Activated CD8-positive, alpha-beta memory T cell treated with anti-CD3 and anti-CD28 coated beads for 48 hours (primary cell): ENCODE data around the gene DSG4.
"Not testable (repeated sequence)": the region's sequence is repeated elsewhere in the genome, so short reads cannot be mapped to it uniquely, and the experiment has no call there.

Experiments used
- DNase-seq, 3 experiments: peaks; one replicate each; pipeline ENCODE4 v3.0.0-alpha.2; 2020; ENCODE audit warnings: low read depth in 2 of 3, low spot score in 2 of 3

The DSG4 gene, protein sequence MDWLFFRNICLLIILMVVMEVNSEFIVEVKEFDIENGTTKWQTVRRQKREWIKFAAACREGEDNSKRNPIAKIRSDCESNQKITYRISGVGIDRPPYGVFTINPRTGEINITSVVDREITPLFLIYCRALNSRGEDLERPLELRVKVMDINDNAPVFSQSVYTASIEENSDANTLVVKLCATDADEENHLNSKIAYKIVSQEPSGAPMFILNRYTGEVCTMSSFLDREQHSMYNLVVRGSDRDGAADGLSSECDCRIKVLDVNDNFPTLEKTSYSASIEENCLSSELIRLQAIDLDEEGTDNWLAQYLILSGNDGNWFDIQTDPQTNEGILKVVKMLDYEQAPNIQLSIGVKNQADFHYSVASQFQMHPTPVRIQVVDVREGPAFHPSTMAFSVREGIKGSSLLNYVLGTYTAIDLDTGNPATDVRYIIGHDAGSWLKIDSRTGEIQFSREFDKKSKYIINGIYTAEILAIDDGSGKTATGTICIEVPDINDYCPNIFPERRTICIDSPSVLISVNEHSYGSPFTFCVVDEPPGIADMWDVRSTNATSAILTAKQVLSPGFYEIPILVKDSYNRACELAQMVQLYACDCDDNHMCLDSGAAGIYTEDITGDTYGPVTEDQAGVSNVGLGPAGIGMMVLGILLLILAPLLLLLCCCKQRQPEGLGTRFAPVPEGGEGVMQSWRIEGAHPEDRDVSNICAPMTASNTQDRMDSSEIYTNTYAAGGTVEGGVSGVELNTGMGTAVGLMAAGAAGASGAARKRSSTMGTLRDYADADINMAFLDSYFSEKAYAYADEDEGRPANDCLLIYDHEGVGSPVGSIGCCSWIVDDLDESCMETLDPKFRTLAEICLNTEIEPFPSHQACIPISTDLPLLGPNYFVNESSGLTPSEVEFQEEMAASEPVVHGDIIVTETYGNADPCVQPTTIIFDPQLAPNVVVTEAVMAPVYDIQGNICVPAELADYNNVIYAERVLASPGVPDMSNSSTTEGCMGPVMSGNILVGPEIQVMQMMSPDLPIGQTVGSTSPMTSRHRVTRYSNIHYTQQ

DNA sequence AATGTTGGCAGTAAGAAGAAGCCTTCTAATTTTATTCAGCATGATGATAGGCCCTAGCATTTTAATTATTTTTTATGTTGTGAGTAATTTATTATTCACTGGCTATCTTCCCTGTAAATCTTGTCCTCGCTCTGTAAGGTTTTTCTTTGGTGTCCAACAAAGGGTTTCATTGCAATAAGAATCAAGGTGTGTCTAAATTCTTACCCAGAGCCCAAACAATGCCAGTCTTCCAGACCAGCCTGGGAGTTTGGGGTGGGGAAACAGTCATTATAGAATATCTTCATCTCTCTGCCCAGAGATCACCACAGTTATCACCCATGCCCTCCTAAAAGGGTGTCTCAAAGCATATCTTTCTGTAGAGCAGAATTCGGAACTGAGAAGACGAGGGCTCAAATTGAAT, at the start of gene DSG4:
DSG4 (plus strand) TSS at position 301 of the 400 bp plus-strand sequence. CDS start 135 bp downstream, outside the sequence.
- DNase-seq: no peak

GRCh38 chr18:31329787-31330438, 46.7 kb upstream of the DSG4 start:
- no peak for DNase-seq

DNA sequence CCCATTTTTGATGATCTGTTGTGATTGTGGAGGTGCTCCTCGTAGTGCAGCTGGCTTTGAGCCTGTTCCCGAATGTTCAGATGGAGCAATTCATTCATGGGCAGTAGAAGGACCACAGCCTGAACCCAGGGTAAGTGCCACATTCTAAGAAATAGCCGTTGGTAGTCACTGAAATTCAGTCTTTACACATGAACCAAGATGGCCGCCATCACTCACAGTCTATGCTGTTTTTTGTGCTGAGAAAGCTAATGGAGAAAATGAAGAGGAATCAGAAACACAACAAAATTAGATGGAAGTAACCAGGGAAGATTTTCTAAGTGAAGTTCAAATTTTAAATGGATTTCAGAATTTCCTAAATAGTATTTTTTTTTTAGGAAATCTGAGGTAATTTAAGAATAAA, 33.1 kb upstream of the DSG4 start:
- DNase-seq: no peak

DNA sequence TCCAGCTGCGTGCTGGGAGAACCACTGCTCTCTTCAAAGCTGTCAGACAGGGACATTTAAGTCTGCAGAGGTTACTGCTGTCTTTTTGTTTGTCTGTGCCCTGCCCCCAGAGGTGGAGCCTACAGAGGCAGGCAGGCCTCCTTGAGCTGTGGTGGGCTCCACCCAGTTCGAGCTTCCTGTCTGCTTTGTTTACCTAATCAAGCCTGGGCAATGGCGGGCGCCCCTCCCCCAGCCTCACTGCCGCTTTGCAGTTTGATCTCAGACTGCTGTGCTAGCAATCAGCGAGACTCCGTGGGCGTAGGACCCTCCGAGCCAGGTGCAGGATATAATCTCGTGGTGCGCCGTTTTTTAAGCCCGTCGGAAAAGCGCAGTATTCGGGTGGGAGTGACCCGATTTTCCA, 23.2 kb upstream of the DSG4 start:
- not testable (repeated sequence) for DNase-seq

- no peak for DNase-seq
Observed at GRCh38 chr18:31354990-31355389, 21.6 kb upstream of the DSG4 start.

- no peak for DNase-seq
Observed at GRCh38 chr18:31356025-31356424, 20.6 kb upstream of the DSG4 start.

GRCh38 chr18:31364190-31364589, 12.4 kb upstream of the DSG4 start:
- no peak for DNase-seq

DNA sequence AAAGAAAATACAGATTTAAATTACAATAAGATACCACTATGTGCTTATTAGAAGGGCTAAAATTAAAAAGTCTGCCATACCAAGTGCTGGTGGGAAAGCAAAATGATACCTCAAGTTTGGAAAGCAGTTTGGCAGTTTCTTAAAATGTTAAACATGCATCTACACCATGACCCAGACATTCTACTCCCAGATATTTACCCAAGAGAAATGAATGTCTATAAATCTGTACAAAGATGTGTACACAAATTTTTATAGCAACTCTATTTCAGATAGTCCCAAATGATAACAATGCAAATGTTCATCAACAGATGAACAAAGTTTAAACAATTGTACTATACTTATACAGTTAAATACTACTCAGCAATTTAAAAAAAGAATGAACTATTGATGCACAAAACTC, 7.1 kb upstream of the DSG4 start:
- no peak for DNase-seq

GRCh38 chr18:31371989-31372388, 4.6 kb upstream of the DSG4 start:
- no peak for DNase-seq

DNA sequence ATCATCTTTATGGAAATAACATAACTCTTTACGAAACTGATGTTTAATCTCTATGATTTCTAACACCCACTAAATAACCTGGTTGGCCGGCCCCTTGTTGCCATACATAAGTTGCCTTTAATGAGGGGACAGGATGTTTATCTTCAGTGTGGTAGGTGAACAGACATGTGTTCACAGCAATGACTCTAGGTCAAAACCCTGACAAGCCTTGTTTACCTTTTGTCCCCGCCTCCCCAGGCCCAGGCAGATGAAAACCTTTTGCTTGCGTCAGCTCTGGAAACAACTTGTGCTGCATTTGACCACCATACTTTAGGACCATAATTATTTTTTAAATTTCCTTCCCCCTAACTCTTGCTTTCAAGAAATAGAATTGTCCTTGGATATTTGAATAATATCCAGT, 2.9 kb upstream of the DSG4 start:
- no peak for DNase-seq

- no peak for DNase-seq
Observed at GRCh38 chr18:31380912-31381311, 4.3 kb downstream of the DSG4 start.

DNA sequence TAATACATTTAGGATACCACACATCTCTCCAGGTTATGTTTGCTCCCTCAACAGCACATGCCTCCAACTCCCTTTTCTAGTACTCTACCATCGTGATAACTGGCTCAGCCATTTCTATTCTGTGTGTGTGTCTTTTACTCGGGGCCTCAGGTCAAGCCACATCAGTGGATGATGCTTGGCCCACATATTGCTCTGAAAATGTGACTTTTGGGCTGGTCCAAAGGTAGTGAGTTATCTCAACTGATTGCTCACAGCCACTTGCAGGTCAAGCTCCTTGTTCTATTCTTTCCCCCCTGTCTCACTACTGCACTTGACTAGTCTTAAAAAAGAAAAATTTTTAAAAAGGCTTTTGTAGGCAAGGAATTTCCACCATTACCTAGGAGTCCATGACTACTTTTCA, 5.5 kb downstream of the DSG4 start:
- DNase-seq: no peak

GRCh38 chr18:31386741-31387140, 10.2 kb downstream of the DSG4 start:
- DNase-seq: no peak

DNA sequence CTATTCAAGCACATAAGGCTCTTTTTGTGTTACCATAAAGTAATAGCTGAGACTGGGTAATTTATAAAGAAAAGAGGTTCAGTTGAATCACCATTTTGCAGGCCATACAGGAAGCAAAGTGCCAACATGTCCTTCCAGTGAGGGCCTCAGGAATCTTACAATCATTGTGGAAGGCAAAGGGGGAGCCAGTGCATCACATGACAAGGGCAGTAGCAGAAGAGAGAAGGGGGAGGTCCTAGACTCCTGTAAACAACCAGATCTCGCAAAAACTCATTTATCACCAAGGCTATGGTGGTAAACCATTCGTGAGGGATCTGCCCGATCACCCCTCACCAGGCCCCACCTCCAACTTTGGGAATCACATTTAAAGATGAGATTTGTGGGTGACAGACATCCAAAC, 16.7 kb downstream of the DSG4 start:
- DNase-seq: no peak

DNA sequence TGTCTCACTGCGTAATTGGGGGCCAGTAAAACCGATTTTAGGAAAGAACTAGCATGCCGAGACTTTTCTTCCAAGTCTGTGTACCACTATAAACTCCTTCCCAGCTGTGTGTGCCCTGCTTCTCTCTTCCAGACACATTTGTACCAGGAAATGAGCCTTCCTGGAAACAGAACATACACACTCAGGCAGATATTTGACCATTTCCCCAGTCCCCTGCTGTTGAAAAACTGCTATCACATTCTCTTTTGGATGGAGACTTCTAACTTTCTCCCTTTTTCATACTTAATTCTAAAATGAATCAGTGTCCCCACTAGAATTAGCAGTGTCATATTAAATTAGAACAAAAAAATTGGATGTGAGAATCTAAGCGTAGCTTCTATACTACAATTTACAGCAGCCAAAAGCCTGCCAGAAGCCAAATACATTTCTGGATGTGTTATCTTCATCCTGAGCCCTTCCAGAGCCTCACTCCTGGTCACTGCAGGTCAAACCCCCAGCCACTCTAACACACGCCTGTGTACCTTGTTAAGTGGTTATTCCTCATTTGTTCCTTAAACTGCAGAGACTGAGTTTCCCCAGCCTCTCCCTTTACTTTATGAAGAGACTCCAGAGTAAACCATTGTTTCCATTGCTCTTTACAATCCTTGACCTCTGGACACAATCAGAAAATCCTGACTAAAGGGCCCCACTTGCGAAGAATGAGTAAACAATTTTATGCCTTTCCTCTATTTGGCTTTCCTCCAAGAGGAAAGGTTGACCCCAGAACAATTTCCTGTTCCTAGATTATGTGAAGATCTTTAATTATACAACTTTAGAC, 20.4 kb downstream of the DSG4 start:
- DNase-seq: no peak

GRCh38 chr18:31398191-31398590, 21.6 kb downstream of the DSG4 start:
- no peak for DNase-seq

DNA sequence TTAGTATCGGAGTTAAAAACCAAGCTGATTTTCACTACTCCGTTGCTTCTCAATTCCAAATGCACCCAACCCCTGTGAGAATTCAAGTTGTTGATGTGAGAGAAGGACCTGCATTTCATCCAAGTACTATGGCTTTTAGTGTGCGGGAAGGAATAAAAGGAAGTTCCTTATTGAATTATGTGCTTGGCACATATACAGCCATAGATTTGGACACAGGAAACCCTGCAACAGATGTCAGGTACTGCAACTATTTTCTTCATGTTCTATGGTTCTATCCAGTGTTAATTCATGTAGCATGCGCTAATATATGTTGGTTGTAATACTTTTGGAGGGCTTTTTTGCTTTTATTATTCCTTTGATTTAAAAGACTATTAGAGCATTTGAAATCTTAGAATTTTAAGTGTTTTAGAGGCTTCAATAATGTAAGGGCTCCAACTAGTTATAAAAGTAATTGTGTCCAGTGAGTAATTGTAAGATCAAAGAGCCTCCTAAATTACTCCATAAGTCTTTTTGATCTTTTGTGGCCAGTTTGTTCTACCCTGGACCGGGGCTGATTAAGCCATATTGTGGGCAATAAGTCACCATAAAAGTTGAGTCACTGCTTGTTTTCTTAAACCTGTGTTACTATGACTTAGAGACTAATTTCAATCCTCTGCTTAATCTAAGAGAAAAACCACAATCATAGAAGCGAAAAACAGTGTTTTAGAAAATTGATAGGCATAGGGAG, 22.9 kb downstream of the DSG4 start:
- DNase-seq: no peak

DNA sequence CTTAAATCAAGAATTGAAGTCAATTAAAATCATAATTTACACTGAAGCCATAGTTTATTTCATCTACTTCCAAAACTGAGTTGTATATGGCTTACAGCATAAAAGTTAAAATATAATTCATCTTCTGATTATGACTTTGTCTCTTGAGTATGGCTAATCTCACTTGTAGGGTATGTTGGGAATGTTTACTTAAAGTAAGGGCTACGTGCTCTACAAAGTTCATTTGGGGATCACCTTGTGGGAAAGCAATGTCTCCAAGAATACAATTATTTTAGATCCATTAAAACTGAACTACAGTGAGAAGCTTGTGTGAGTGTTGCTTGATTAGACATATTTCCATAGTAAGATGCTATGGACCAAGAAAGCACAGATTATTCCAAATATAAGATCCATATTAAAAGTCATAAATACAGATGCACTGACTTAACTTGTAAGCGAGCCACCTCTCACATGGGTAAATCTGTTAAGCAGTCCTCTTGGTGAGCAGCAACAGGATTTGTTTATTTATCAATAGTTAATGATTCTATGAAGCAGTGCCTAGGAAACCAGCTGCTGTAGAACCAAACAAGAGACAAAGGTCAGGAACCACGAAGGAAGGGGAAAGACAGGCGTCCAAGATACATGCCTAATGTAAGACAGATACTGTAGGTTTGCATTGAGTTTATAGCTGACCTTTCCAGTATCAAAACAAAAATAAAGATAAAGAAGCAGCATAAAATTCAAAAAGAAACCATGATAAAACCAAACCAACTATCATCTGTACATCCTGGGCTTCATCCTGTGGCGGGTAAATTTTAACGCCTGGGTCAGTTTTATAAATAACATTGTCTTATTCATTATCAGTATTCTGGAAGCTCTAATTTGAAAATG, 24.8 kb downstream of the DSG4 start:
- no peak for DNase-seq

DNA sequence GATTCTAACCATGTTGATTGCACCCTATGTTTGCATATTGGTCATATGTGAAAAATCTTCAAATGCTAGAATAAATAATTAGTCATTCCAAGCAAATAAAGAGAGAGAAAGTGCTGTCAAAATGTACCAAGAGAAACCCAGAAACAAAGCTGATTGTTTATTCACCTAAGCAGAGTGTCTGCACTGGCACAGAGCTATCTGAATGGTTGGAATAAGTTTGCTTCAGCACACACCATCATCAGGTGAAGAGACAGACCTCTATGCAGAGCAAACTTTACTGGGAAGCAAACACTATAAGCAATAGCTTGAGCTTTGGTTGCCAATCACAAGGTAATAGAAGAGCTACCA, 25.4 kb downstream of the DSG4 start:
- DNase-seq: no peak
